Thyroid gland (tissue), 4 donors: ENCODE measurements around the gene SLITRK6. TPM values are rescaled to one million over a fixed set of nuclear protein-coding genes. Genes with fewer than 3 reads are reported as not detected.
A peak's percentile ranks its signal among the peaks of the same experiment; 100 is the strongest.

ENCODE experiments used
- DNase-seq, 2 donors: peaks; one replicate each; pipeline ENCODE4 v3.0.0-alpha.2; 2019
- H3K27ac ChIP-seq, 3 donors: fragments of 200-600 bp; sonication (generic); 1 replicate in 2 of 3; 2 replicates in 1 of 3; pipeline ENCODE4 v1.5.1; 2016 to 2019; ENCODE audit warnings: mild to moderate bottlenecking in 1 of 3, moderate library complexity in 1 of 3
- H3K27me3 ChIP-seq: fragments of 200-600 bp; sonication (generic); one replicate; pipeline ENCODE4 v1.5.1; 2019
- H3K36me3 ChIP-seq, 2 donors: fragments of 200-600 bp; sonication (generic); one replicate each; pipeline ENCODE4 v1.5.1; 2016 to 2019
- H3K4me1 ChIP-seq, 2 donors: fragments of 200-600 bp; sonication (generic); one replicate each; pipeline ENCODE4 v1.5.1; 2017 to 2019
- H3K4me3 ChIP-seq, 3 donors: fragments of 200-600 bp; sonication (generic); replicated peaks in 1 of 3; 1 replicate in 2 of 3; 2 replicates in 1 of 3; pipeline ENCODE4 v1.5.1; 2016; ENCODE audit warnings: mild to moderate bottlenecking in 1 of 3
- H3K9me3 ChIP-seq: fragments of 200-600 bp; sonication (generic); one replicate; pipeline ENCODE4 v1.5.1; 2017
- POLR2A ChIP-seq, 2 donors: fragments of 450-650 bp; IDR thresholded peaks; one replicate each; pipeline ENCODE4 v1.6.1; 2017; ENCODE audit warnings: antibody characterized with exemption in 2 of 2, mild to moderate bottlenecking in 2 of 2, moderate library complexity in 1 of 2
- WGBS, 2 donors: methylation state at CpG; one replicate each; pipeline ENCODE4 v1.1.5; 2017; 5-methylcytosine and 5-hydroxymethylcytosine counted together
- intact Hi-C: fragments of 100-400 bp; cut with DNase I; formaldehyde crosslinking; loops from one replicate; pipeline ENCODE4 v1.15.1; 2023
- total RNA-seq, 4 donors: library from RNA; depleted of rRNA; stranded (reverse); fragments of >200 nt; gene quantifications; one replicate each; pipeline ENCODE4 v1.2.3, GENCODE V29; 2016
- TF ChIP-seq, protein P1 (sequence below), 6 experiments: fragments of 200-600 bp in 3 of 6; fragments of 450-650 bp in 3 of 6; sonication (generic) in 3 of 6; IDR thresholded peaks; one replicate each; pipeline ENCODE4 v1.5.1; 2016 to 2019; ENCODE audit warnings: antibody characterized with exemption in 6 of 6, mild to moderate bottlenecking in 2 of 6, inconsistent platforms in 1 of 6, moderate library complexity in 1 of 6

SLITRK6 gene
- under 1 TPM in 3 of 4 donors, not detected in 1; 0.11 to 0.54 (median 0.54) TPM for total RNA-seq

DNA sequence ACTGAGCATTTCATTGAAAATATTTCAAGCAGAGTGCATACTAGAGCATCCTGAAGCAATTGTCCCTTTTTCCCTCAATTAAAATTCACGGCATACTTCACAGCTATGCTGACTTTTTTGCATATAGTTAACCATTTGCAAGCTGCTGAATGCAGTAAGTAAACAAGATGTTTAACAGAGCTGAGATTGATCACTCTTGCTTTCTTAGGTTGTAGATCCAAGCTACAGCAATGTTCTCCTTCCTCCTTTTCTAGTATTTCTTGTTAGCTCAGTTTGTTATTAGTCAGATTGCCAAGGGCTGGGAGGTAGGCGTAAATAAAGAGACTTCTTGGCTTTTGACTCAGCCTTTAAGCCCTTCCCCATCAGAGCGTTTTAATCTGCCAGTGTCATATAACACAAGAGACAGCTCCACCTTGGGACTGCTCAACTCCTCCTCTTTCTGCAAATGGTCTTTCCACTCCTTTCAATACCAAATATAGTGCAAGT lies at the start of gene SLITRK6:
SLITRK6 (minus strand) TSS at position 323 of the 486 bp plus-strand sequence. CDS start 2,911 bp downstream, outside the sequence.
- no peaks in the 10 kb centered on the region for H3K27me3 ChIP-seq
- no peaks in the 10 kb centered on the region for H3K9me3 ChIP-seq
- no peak within 1 kb of the TSS for H3K4me3 ChIP-seq
- no peaks in the 10 kb centered on the region for H3K4me1 ChIP-seq
- no peaks in the 10 kb centered on the region for H3K36me3 ChIP-seq
- TF ChIP-seq, protein P1, sequence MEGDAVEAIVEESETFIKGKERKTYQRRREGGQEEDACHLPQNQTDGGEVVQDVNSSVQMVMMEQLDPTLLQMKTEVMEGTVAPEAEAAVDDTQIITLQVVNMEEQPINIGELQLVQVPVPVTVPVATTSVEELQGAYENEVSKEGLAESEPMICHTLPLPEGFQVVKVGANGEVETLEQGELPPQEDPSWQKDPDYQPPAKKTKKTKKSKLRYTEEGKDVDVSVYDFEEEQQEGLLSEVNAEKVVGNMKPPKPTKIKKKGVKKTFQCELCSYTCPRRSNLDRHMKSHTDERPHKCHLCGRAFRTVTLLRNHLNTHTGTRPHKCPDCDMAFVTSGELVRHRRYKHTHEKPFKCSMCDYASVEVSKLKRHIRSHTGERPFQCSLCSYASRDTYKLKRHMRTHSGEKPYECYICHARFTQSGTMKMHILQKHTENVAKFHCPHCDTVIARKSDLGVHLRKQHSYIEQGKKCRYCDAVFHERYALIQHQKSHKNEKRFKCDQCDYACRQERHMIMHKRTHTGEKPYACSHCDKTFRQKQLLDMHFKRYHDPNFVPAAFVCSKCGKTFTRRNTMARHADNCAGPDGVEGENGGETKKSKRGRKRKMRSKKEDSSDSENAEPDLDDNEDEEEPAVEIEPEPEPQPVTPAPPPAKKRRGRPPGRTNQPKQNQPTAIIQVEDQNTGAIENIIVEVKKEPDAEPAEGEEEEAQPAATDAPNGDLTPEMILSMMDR (IDR thresholded peaks at IDR 0.05): no peak
- TF ChIP-seq POLR2A (IDR thresholded peaks at IDR 0.05): no peak
- 19% methylated on average over 3 of the region's 3 CpGs for WGBS, 2 donors
- DNase-seq: no peak
- intact Hi-C loops: no loop called here
- H3K27ac ChIP-seq: no peak within 1 kb of the TSS

DNA sequence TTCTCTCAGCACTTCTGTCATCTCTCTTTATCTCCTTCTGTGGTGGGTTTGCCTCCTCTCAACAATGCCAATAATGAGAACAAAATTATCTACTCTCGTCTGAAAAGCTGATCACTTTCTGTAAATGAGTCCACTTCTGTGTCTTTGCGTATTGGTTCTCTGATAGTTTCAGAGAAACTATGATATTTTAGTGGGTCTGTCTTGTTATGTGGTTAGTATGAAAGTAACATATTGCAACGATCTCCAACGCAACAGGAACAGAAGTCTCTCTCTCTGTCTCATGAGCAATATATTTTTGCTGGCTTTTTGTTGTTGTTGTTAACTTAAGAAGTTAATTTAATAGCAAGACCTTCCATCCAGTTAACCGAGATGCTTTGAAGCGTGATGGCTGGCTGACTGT lies 47.8 kb upstream of the SLITRK6 start:
- WGBS, 2 donors: 84 to 86% methylated on average over 6 of the region's 6 CpGs
- Histone ChIP-seq H3K9me3 (no peaks in the 10 kb centered on the region), H3K27me3 (no peaks in the 10 kb centered on the region), H3K4me3 (no peak overlapping the region), H3K36me3 (no peaks in the 10 kb centered on the region), H3K4me1 (no peaks in the 10 kb centered on the region), H3K27ac (no peak overlapping the region)
- DNase-seq: no peak
- no peak for TF ChIP-seq POLR2A (IDR thresholded peaks at IDR 0.05)
- intact Hi-C loops: no loop called here

- 59 to 69% methylated on average over 2 of the region's 2 CpGs for WGBS, 2 donors
- Histone ChIP-seq H3K4me1 (no peaks in the 10 kb centered on the region), H3K27ac (no peak overlapping the region), H3K36me3 (no peaks in the 10 kb centered on the region), H3K9me3 (no peaks in the 10 kb centered on the region), H3K4me3 (no peak overlapping the region), H3K27me3 (no peaks in the 10 kb centered on the region)
- DNase-seq: no peak
- intact Hi-C loops: no loop called here
- TF ChIP-seq POLR2A (IDR thresholded peaks at IDR 0.05): no peak
These were observed 42.2 kb upstream of the SLITRK6 start for GRCh38 chr13:85841427-85841826.

DNA sequence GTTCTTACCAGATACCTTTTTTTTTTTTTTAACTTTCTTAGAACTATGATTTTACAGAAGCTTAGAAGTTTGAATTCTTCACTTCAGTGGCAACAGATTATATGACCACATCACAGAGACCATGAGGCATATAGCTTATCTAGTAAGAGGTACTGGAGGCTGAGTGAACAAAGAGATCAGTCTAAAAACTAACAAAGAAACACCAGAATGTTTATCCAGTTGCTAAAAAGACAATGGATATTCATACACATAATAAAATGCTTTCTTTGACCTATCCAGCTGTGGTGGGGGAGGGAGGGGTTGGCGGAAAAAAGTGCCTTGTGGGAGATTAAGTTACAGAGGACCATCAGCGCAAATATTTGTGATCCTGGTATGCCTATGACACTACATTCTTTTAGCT lies 34.7 kb upstream of the SLITRK6 start:
- TF ChIP-seq, protein P1 (IDR thresholded peaks at IDR 0.05): no peak
- intact Hi-C loops: no loop called here
- H3K4me3 ChIP-seq: no peak overlapping the region

DNA sequence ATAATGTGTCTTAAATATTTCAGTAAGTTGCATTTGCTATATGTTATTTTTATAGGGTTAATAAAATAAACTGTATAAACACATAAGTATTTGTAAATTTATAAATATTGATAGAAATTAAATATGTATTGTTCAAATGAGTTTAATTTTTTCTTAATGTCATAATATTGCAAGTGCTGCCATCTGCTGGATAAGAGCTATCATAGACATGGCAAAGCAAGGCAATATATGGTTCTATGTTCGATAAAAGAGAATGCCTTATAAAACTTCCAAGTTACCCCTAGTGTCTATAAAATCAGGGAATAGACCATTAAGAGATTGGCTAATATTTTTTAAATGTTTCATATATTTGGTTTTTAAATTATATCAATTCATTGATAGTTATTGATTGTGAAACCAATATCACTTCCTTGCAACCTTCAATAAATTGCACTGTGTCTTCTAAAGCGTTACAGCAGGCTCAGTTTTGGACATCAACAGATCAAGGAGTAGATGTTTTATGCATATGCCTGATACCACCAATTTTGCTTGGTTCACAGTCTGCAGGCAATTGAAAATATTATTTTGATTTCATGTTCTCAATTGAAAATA lies 29.0 kb upstream of the SLITRK6 start:
- intact Hi-C loops: no loop called here
- no peak for DNase-seq
- Histone ChIP-seq H3K9me3 (no peaks in the 10 kb centered on the region), H3K27ac (no peak overlapping the region), H3K4me3 (no peak overlapping the region), H3K36me3 (no peaks in the 10 kb centered on the region), H3K4me1 (no peaks in the 10 kb centered on the region), H3K27me3 (no peaks in the 10 kb centered on the region)
- WGBS, 2 donors: 61 to 68% methylated on average over 2 of the region's 2 CpGs
- no peak for TF ChIP-seq POLR2A (IDR thresholded peaks at IDR 0.05)
- TF ChIP-seq, protein P1 (IDR thresholded peaks at IDR 0.05): peak in 4 of 6 experiments; percentile 25 to 63 (median 31)

More for the DNA sequence above, 34.7 kb upstream of the SLITRK6 start:
- H3K9me3 ChIP-seq: no peaks in the 10 kb centered on the region
- H3K4me1 ChIP-seq: no peaks in the 10 kb centered on the region
- H3K36me3 ChIP-seq: no peaks in the 10 kb centered on the region
- DNase-seq: no peak
- 95 to 97% methylated on average over 2 of the region's 2 CpGs for WGBS, 2 donors
- H3K27ac ChIP-seq: no peak overlapping the region
- H3K27me3 ChIP-seq: no peaks in the 10 kb centered on the region

- WGBS, 2 donors: 89 to 90% methylated on average over 3 of the region's 3 CpGs
- intact Hi-C loops: no loop called here
These were observed 26.2 kb upstream of the SLITRK6 start for GRCh38 chr13:85825454-85825853.

More at GRCh38 chr13:85825454-85825853, 26.2 kb upstream of the SLITRK6 start:
- Histone ChIP-seq H3K27ac (no peak overlapping the region), H3K4me3 (no peak overlapping the region), H3K9me3 (no peaks in the 10 kb centered on the region), H3K36me3 (no peaks in the 10 kb centered on the region), H3K4me1 (no peaks in the 10 kb centered on the region), H3K27me3 (no peaks in the 10 kb centered on the region)
- no peak for DNase-seq
- TF ChIP-seq, protein P1 (IDR thresholded peaks at IDR 0.05): no peak
